SK-N-MC (cell line): ENCODE measurements around the gene UGT1A9.

Source experiments
- EZH2 ChIP-seq: fragments of 200-600 bp; sonication (generic); IDR thresholded peaks from one replicate; pipeline ENCODE4 v1.6.1; 2017; ENCODE audit warnings: antibody characterized with exemption
- FOXP2 ChIP-seq: optimal IDR thresholded peaks from 2 replicates; pipeline ENCODE3; 2011; ENCODE audit warnings: mild to moderate bottlenecking, moderate library complexity; ENCODE audit not compliant: insufficient read depth; ENCODE audit errors: extremely low read length, control extremely low read depth
- POLR2AphosphoS5 ChIP-seq: IDR thresholded peaks from 2 replicates; pipeline ENCODE4 v1.6.1; 2012; ENCODE audit warnings: mild to moderate bottlenecking, low read depth, low read length, borderline replicate concordance

GRCh38 chr2:233658610-233659009 lies 13.1 kb upstream of the UGT1A9 start:
- TF ChIP-seq POLR2AphosphoS5 (no peak), EZH2 (no peak), FOXP2 (no peak)
